Psoas muscle (tissue), 8 donors: ENCODE data around the gene ZNF664. TPM values are rescaled to one million over a fixed set of nuclear protein-coding genes. Genes with fewer than 3 reads are reported as not detected.

Experiments used
- ATAC-seq, 4 donors: fragments of 200-7000 bp; cut with Tn5 transposase; one replicate each; pipeline ENCODE4 v1.9.1; 2020; ENCODE audit warnings: moderate library complexity in 3 of 4, mild to moderate bottlenecking in 2 of 4
- DNase-seq, 2 donors: peaks; one replicate each; pipeline ENCODE4 v3.0.0-alpha.2; 2020
- H3K27ac ChIP-seq: fragments of 200-600 bp; one replicate; pipeline ENCODE4 v1.8.0; 2022
- H3K27me3 ChIP-seq, 3 donors: fragments of 200-600 bp in 1 of 3; one replicate each; pipeline versions ENCODE4 v1.6.1 to v1.8.0; 2013 to 2022; ENCODE audit warnings: low read length in 2 of 3, mild to moderate bottlenecking in 2 of 3, moderate library complexity in 1 of 3; ENCODE audit not compliant: insufficient read depth in 3 of 3
- H3K36me3 ChIP-seq, 2 donors: fragments of 200-600 bp in 1 of 2; one replicate each; pipeline versions ENCODE4 v1.6.1 to v1.8.0; 2013 to 2022; ENCODE audit warnings: low read depth in 1 of 2, mild to moderate bottlenecking in 1 of 2, moderate library complexity in 1 of 2; ENCODE audit not compliant: insufficient read depth in 1 of 2
- H3K4me1 ChIP-seq: fragments of 200-600 bp; one replicate; pipeline ENCODE4 v1.8.0; 2022
- H3K4me3 ChIP-seq: fragments of 200-600 bp; one replicate; pipeline ENCODE4 v1.8.0; 2022; ENCODE audit warnings: mild to moderate bottlenecking
- H3K9me3 ChIP-seq: fragments of 200-600 bp; one replicate; pipeline ENCODE4 v1.8.0; 2022
- CTCF ChIP-seq: fragments of 200-600 bp; IDR thresholded peaks from one replicate; pipeline ENCODE4 v1.8.0; 2022; ENCODE audit warnings: antibody characterized with exemption
- WGBS, 3 donors: extraction: QIAGEN DNeasy Blood & Tissue Kit; methylation state at CpG; one replicate each; pipeline versions ENCODE4 v1.1.6 to v1.1.7; 2013; 5-methylcytosine and 5-hydroxymethylcytosine counted together
- intact Hi-C, 2 donors: fragments of 100-400 bp; cut with DNase I; formaldehyde crosslinking; loops; one replicate each; pipeline versions ENCODE4 v1.11.0 to v1.14.2; 2022
- polyA plus RNA-seq, 3 donors: library from polyadenylated mRNA; stranded (reverse); fragments of 200-250 nt; gene quantifications; one replicate each; pipeline ENCODE4 v1.2.3, GENCODE V29; 2013
- total RNA-seq, 4 donors: library from RNA; stranded (reverse); fragmentation: NEBNext Ultra II Directional in 2 of 4; extraction: Animal tissue kit (Norgen Biotek cat#: 25700) in 2 of 4; gene quantifications; one replicate each; pipeline versions ENCODE4 v1.2.1 to v1.2.4, GENCODE V29; 2021 to 2023
- donor health status: healthy with polysubstance abuse.
- donor health status: DM: no; HTN: no; CAD: no; lungs with moderate emphysema.
- donor health status: Bipolar disorder and iron deficiency.
- donor health status: healthy.
- donor health status: DM: yes; HTN: yes; CAD: no.
- donor health status: DM: no; HTN: no; CAD: no.
- donor health status: DM: no; HTN: no; CAD: no.
- donor health status: DM: yes; HTN: yes; CAD: no.

The ZNF664 gene
- total and polyA plus RNA-seq, 7 donors, result 25.1 to 69.3 (median 39.1) TPM

DNA sequence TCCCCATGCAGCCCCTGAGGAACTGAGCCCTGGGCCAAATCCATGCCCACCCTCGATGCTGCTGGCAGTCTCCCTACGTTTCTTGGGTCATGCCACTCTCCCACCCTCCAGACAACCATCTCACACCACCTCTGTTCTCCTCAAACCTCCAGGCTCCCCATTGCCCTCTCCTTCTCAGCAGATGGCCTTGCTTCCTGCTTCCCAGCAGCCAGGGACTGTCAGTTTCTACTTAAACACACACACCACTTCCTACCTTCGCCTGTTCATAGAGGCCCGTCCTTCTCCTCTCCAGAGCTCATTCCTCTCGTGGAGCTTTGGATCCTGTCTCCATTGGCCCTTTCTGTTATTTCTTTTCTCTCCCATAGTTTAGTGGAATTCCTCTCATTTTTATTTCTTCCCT, 27.1 kb downstream of the ZNF664 start:
- peaks cover 17% of the 10 kb centered on the region for H3K4me1 ChIP-seq
- H3K36me3 ChIP-seq, result peaks cover 8 to 49% of the 10 kb centered on the region in 2 donors
- H3K4me3 ChIP-seq, result no peak overlapping the region
- no peaks in the 10 kb centered on the region for H3K9me3 ChIP-seq
- WGBS, 3 donors, result 88 to 93% (median 91%) methylated on average over 5 of the region's 5 CpGs
- ATAC-seq, result no peak
- TF ChIP-seq CTCF, result no peak
- intact Hi-C loops, result no loop called here
- H3K27ac ChIP-seq, result no peak overlapping the region
- no peak for DNase-seq
- no peaks in the 10 kb centered on the region for H3K27me3 ChIP-seq

DNA sequence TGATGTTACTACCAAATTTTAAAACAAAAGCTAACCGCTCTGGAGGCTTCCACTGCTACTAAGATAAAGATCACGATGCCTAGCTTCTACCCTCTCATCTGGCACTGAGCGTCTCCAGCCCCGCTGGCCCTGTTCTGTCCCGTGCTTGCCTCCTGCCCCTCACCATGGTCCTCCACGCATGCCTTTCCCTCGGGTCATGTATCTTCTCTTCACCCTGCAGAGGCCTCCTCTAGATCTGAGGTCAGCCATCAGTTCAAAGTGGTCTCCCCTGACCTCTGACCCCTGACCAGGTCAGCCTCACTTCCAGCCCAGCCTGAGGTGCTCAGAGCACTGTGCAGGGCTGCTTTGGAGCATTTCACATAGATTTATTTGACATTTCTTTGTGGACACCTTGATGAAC, 28.3 kb downstream of the ZNF664 start:
- no peak for TF ChIP-seq CTCF

GRCh38 chr12:124002021-124002644, 29.1 kb downstream of the ZNF664 start:
- H3K4me3 ChIP-seq, result no peak overlapping the region
- intact Hi-C loops, result no loop called here
- no peaks in the 10 kb centered on the region for H3K9me3 ChIP-seq
- peaks cover 25% of the 10 kb centered on the region for H3K4me1 ChIP-seq
- TF ChIP-seq CTCF, result no peak
- H3K27ac ChIP-seq, result no peak overlapping the region
- DNase-seq, result no peak
- no peak for ATAC-seq
- WGBS, 3 donors, result 94 to 97% (median 95%) methylated on average over 6 of the region's 6 CpGs
- no peaks in the 10 kb centered on the region for H3K27me3 ChIP-seq
- peaks cover 8 to 49% of the 10 kb centered on the region in 2 donors for H3K36me3 ChIP-seq

More for the DNA sequence above, 28.3 kb downstream of the ZNF664 start:
- Histone ChIP-seq H3K4me1 (peaks cover 24% of the 10 kb centered on the region), H3K36me3 (peaks cover 8 to 49% of the 10 kb centered on the region in 2 donors), H3K27ac (no peak overlapping the region), H3K4me3 (no peak overlapping the region), H3K27me3 (no peaks in the 10 kb centered on the region), H3K9me3 (no peaks in the 10 kb centered on the region)
- intact Hi-C loops, result no loop called here
- 79 to 81% (median 80%) methylated on average over 7 of the region's 7 CpGs for WGBS, 3 donors
- no peak for ATAC-seq
- no peak for DNase-seq

GRCh38 chr12:124002654-124003053, 29.6 kb downstream of the ZNF664 start:
- no peak for TF ChIP-seq CTCF
- no peak for ATAC-seq
- Histone ChIP-seq H3K9me3 (no peaks in the 10 kb centered on the region), H3K36me3 (peaks cover 5 to 44% of the 10 kb centered on the region in 2 donors), H3K27ac (no peak overlapping the region), H3K4me3 (no peak overlapping the region), H3K4me1 (peaks cover 30% of the 10 kb centered on the region), H3K27me3 (no peaks in the 10 kb centered on the region)
- intact Hi-C loops, result no loop called here
- 75 to 94% (median 79%) methylated on average over 2 of the region's 2 CpGs for WGBS, 3 donors
- DNase-seq, result no peak
